Neural cell (in vitro differentiated cells): ENCODE data around the gene PADI4.

ENCODE experiments used
- CTCF ChIP-seq: fragments of 450-650 bp; IDR thresholded peaks from 2 replicates; pipeline ENCODE4 v1.5.1; 2014; ENCODE audit warnings: antibody characterized with exemption, mild to moderate bottlenecking, moderate library complexity; ENCODE audit not compliant: poor library complexity, severe bottlenecking
- EP300 ChIP-seq: fragments of 450-650 bp; conservative IDR thresholded peaks from 2 replicates; pipeline ENCODE4 v1.6.1; 2014; ENCODE audit warnings: antibody characterized with exemption, mild to moderate bottlenecking, moderate library complexity; ENCODE audit not compliant: poor library complexity, severe bottlenecking
- POLR2AphosphoS5 ChIP-seq: IDR thresholded peaks from 2 replicates; pipeline ENCODE4 v1.6.1; 2012
- SMC3 ChIP-seq: fragments of 450-650 bp; conservative IDR thresholded peaks from 2 replicates; pipeline ENCODE4 v1.6.1; 2014; ENCODE audit warnings: antibody characterized with exemption, mild to moderate bottlenecking, moderate library complexity; ENCODE audit not compliant: poor library complexity

DNA sequence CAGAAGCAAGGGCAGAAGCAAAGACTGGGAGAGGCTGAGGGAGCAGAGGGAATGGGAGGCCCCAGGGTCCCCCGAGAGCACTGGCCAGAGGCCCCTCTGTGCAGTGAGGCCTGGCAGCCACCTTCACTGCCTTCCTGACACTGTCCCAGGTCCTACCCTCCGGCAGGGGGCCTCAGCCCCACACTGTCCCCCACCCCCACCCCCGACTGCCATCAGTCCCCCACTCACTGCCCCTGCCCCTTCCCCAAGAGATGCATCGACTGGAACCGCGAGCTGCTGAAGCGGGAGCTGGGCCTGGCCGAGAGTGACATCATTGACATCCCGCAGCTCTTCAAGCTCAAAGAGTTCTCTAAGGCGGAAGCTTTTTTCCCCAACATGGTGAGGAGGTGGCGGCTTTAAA is 51.0 kb downstream of the PADI4 start:
- TF ChIP-seq CTCF: no peak
- no peak for TF ChIP-seq POLR2AphosphoS5
- TF ChIP-seq SMC3: no peak
- no peak for TF ChIP-seq EP300
